ENCODE data around the gene PGF.

DNA sequence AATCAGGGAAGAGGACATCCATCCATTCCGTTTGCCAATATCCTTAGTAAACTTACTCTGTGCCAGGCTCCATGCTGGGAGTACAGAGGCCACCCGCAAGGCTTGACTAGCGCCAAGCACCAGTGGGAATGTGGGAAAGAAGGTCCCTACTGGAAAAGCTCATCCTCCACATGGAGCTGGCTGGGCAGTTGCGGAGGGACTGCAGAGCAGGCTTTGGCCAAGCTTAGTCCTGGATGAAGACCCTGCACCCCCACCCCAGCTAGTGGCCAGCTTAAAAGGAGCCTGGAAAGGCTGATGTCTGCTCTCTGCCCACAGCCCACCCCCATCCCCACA lies 25.0 kb upstream of the PGF start:
- TF ChIP-seq CTCF (IDR thresholded peaks at IDR 0.05) (no peak), POLR2AphosphoS5 (IDR thresholded peaks at IDR 0.05) (no peak)
